Muscle of arm (tissue), 12 donors: ENCODE data around the gene PAPOLG. TPM values are rescaled to one million over a fixed set of nuclear protein-coding genes. Genes with fewer than 3 reads are reported as not detected.
"Not testable (repeated sequence)": the region's sequence is repeated elsewhere in the genome, so short reads cannot be mapped to it uniquely, and the experiment has no call there.

ENCODE experiments used
- DNase-seq: peaks from one replicate; pipeline ENCODE4 v3.0.0-alpha.2; 2013
- polyA plus RNA-seq, 12 donors: library from polyadenylated mRNA; unstranded; fragments of 120-200 nt; gene quantifications; one replicate each; pipeline ENCODE4 v1.2.1, GENCODE V29; 2013; ENCODE audit not compliant: insufficient read length in 12 of 12

The PAPOLG gene
- polyA plus RNA-seq, 12 donors: 12.6 to 19.4 (median 13.9) TPM; not detected in 1

- DNase-seq: no peak
Measured at GRCh38 chr2:60771508-60771907, 15.4 kb downstream of the PAPOLG start.

- no peak for DNase-seq
Measured at GRCh38 chr2:60775048-60775639, 19.1 kb downstream of the PAPOLG start.

GRCh38 chr2:60778352-60778751 is 22.3 kb downstream of the PAPOLG start:
- DNase-seq: no peak

- DNase-seq: no peak
Measured at GRCh38 chr2:60779426-60779825, 23.4 kb downstream of the PAPOLG start.

GRCh38 chr2:60780721-60781120 is 24.7 kb downstream of the PAPOLG start:
- no peak for DNase-seq

GRCh38 chr2:60793169-60793568 is 37.1 kb downstream of the PAPOLG start:
- no peak for DNase-seq

- DNase-seq: no peak
Measured at GRCh38 chr2:60794271-60794863, 38.3 kb downstream of the PAPOLG start.

GRCh38 chr2:60796573-60797509 is 40.8 kb downstream of the PAPOLG start:
- no peak for DNase-seq

GRCh38 chr2:60804473-60804872 is 48.4 kb downstream of the PAPOLG start:
- no peak for DNase-seq

- no peak for DNase-seq
Measured at GRCh38 chr2:60806595-60806987, 50.5 kb downstream of the PAPOLG start.

GRCh38 chr2:60806988-60807681 is 51.1 kb downstream of the PAPOLG start:
- no peak for DNase-seq

GRCh38 chr2:60808330-60808801 is 52.3 kb downstream of the PAPOLG start:
- DNase-seq: no peak

GRCh38 chr2:60811491-60812375 is 55.7 kb downstream of the PAPOLG start:
- no peak for DNase-seq

- not testable (repeated sequence) for DNase-seq
Measured at GRCh38 chr2:60817191-60817590, 61.1 kb downstream of the PAPOLG start.

GRCh38 chr2:60818272-60818671 is 62.2 kb downstream of the PAPOLG start:
- DNase-seq: no peak

- no peak for DNase-seq
Measured at GRCh38 chr2:60819155-60819862, 63.2 kb downstream of the PAPOLG start.

- DNase-seq: no peak
Measured at GRCh38 chr2:60819936-60820335, 63.9 kb downstream of the PAPOLG start.

- DNase-seq: no peak
Measured at GRCh38 chr2:60820416-60821132, 64.5 kb downstream of the PAPOLG start.

GRCh38 chr2:60821133-60821469 is 65.0 kb downstream of the PAPOLG start:
- DNase-seq: no peak
